CD4-positive, alpha-beta T cell (primary cell): ENCODE data around the gene CPNE2. TPM values are rescaled to one million over a fixed set of nuclear protein-coding genes. Genes with fewer than 3 reads are reported as not detected.

Experiments
- ATAC-seq: fragments of 200-7000 bp; cut with Tn5 transposase; one replicate; pipeline ENCODE4 v1.10.0; 2022; ENCODE audit warnings: mild to moderate bottlenecking; ENCODE audit not compliant: poor library complexity
- CTCF ChIA-PET: fragments of 350-600 bp; sonication (Branson Sonifier 250); formaldehyde crosslinking; loops from one replicate; lab custom pipeline; 2021; ENCODE audit warnings: antibody characterized with exemption, inconsistent platforms; lab: Charles Lee
- POLR2A ChIA-PET: fragments of 350-600 bp; sonication (Branson Sonifier 250); formaldehyde crosslinking; loops from one replicate; lab custom pipeline; 2021; ENCODE audit warnings: antibody characterized with exemption, inconsistent platforms; lab: Charles Lee
- DNase-seq, 14 experiments: peaks; one replicate each; pipeline ENCODE4 v3.0.0-alpha.2; 2013 to 2020; ENCODE audit warnings: mixed read lengths in 2 of 14
- H3K27ac ChIP-seq, 2 donors: one replicate each; pipeline versions ENCODE4 v1.5.1 to v1.7.0; 2013; ENCODE audit warnings: low read length in 2 of 2, low read depth in 1 of 2, mild to moderate bottlenecking in 1 of 2
- H3K27me3 ChIP-seq, 2 experiments: 1 replicate in 1 of 2; 2 replicates in 1 of 2; pipeline versions ENCODE4 v1.6.1 to v1.7.0; 2013; ENCODE audit warnings: low read length in 2 of 2, control low read depth in 1 of 2, mild to moderate bottlenecking in 1 of 2, moderate library complexity in 1 of 2; ENCODE audit not compliant: insufficient read depth in 2 of 2, control insufficient read depth in 1 of 2
- H3K36me3 ChIP-seq: one replicate; pipeline ENCODE4 v1.6.1; 2013; ENCODE audit warnings: low read length, control low read depth; ENCODE audit not compliant: insufficient read depth
- H3K4me1 ChIP-seq: one replicate; pipeline ENCODE4 v1.6.1; 2013; ENCODE audit warnings: low read length, control low read depth; ENCODE audit not compliant: insufficient read depth
- H3K4me3 ChIP-seq: one replicate; pipeline ENCODE4 v1.5.1; 2013; ENCODE audit warnings: mild to moderate bottlenecking, low read length, moderate library complexity
- H3K9me3 ChIP-seq, 2 experiments: 1 replicate in 1 of 2; 2 replicates in 1 of 2; pipeline versions ENCODE4 v1.6.1 to v1.7.0; 2013; ENCODE audit warnings: low read length in 2 of 2, mild to moderate bottlenecking in 2 of 2, control low read depth in 1 of 2, moderate library complexity in 1 of 2; ENCODE audit not compliant: control insufficient read depth in 1 of 2, insufficient read depth in 1 of 2
- H3K27ac Mint-ChIP-seq: one replicate; pipeline ENCODE4 v1.8.0; 2020; ENCODE audit warnings: mixed read lengths
- H3K27me3 Mint-ChIP-seq: one replicate; pipeline ENCODE4 v1.8.0; 2021; ENCODE audit warnings: mixed read lengths
- H3K36me3 Mint-ChIP-seq: one replicate; pipeline ENCODE4 v1.8.0; 2021; ENCODE audit warnings: low read depth, mixed read lengths
- H3K4me1 Mint-ChIP-seq: one replicate; pipeline ENCODE4 v1.8.0; 2021; ENCODE audit warnings: low read depth, mixed read lengths
- H3K4me3 Mint-ChIP-seq: one replicate; pipeline ENCODE4 v1.8.0; 2020; ENCODE audit warnings: mild to moderate bottlenecking, mixed read lengths
- H3K9me3 Mint-ChIP-seq: one replicate; pipeline ENCODE4 v1.8.0; 2020; ENCODE audit warnings: mixed read lengths
- CTCF ChIP-seq: fragments of 200-600 bp; IDR thresholded peaks from one replicate; pipeline ENCODE4 v1.8.0; 2022; ENCODE audit warnings: antibody characterized with exemption, mild to moderate bottlenecking
- intact Hi-C, 2 experiments: fragments of 100-400 bp; cut with DNase I in 1 of 2; cut with micrococcal nuclease in 1 of 2; formaldehyde crosslinking; loops; one replicate each; pipeline versions ENCODE4 v1.15.1 to v1.9.0; 2023 to 2025; cut with DNase I, micrococcal nuclease
- total RNA-seq, 174 experiments: library from RNA in 2 of 174; stranded (reverse) in 2 of 174; gene quantifications; one replicate each; pipeline ENCODE4 v1.2.3 and lab custom pipeline; 2021 to 2026

Gene CPNE2
- total RNA-seq, 2 experiments from 2014 or later = 2.2 to 3.5 TPM

- Mint-ChIP-seq H3K27ac (peak overlapping the region; percentile 90), H3K4me1 (peaks cover 43% of the 10 kb centered on the region), H3K9me3 (no peaks in the 10 kb centered on the region), H3K27me3 (no peaks in the 10 kb centered on the region), H3K36me3 (peaks cover 23% of the 10 kb centered on the region), H3K4me3 (peak overlapping the region; percentile 94)
- CTCF ChIA-PET = interaction anchor here (1.2 kb wide), 1 partner anchor 100 kb away, joined by 3 read pairs; no protein-coding TSS in a partner anchor
- DNase-seq (no peak), ATAC-seq (no peak)
- Histone ChIP-seq H3K27me3 (no peaks in the 10 kb centered on the region), H3K36me3 (no peaks in the 10 kb centered on the region), H3K4me1 (peaks cover 25% of the 10 kb centered on the region), H3K27ac (no peak overlapping the region), H3K4me3 (no peak overlapping the region), H3K9me3 (no peaks in the 10 kb centered on the region)
- TF ChIP-seq CTCF = no peak
- POLR2A ChIA-PET = no interaction called here
- intact Hi-C loops = loop anchor here in 1 of 2 experiments (10.0 kb wide), 1 partner anchor 249 kb away; the partner anchor contains the start of gene HERPUD1
Measured at GRCh38 chr16:57184113-57184512, 91.7 kb downstream of the CPNE2 start.

- peaks cover 25% of the 10 kb centered on the region for H3K4me1 ChIP-seq
- H3K4me3 ChIP-seq = peak overlapping the region; percentile 96
- no peaks in the 10 kb centered on the region for H3K27me3 ChIP-seq
- H3K36me3 Mint-ChIP-seq = peaks cover 23% of the 10 kb centered on the region
- H3K27ac Mint-ChIP-seq = peak overlapping the region; percentile 90
- CTCF ChIA-PET = no interaction called here
- no peaks in the 10 kb centered on the region for H3K9me3 Mint-ChIP-seq
- no peak for ATAC-seq
- POLR2A ChIA-PET = interaction anchor here (0.9 to 3.5 kb wide), 11 partner anchors 10 to 352 kb away, joined by 4 to 19 read pairs (median 6); partner anchors contain the start of genes ARL2BP, CCDC102A, CPNE2 and HERPUD1
- H3K9me3 ChIP-seq = no peaks in the 10 kb centered on the region
- no peak for TF ChIP-seq CTCF
- peak overlapping the region; percentile 94 for H3K4me3 Mint-ChIP-seq
- intact Hi-C loops = loop anchor here (5.0 to 10.0 kb wide), 8 partner anchors 57 to 942 kb away; partner anchors contain the start of genes CFAP20 (in 1 of the 2), CIAPIN1 (in 1 of the 2), COQ9 (in 1 of the 2) and HERPUD1 (in 1 of the 2)
- H3K4me1 Mint-ChIP-seq = peaks cover 46% of the 10 kb centered on the region
- no peak for DNase-seq
- no peaks in the 10 kb centered on the region for H3K36me3 ChIP-seq
- peak overlapping the region; percentile 86 to 92 for H3K27ac ChIP-seq
- H3K27me3 Mint-ChIP-seq = no peaks in the 10 kb centered on the region
Measured at GRCh38 chr16:57184887-57185445, 92.6 kb downstream of the CPNE2 start.

GRCh38 chr16:57185446-57185944 lies 93.1 kb downstream of the CPNE2 start:
- no peaks in the 10 kb centered on the region for H3K27me3 Mint-ChIP-seq
- Histone ChIP-seq H3K27ac (peak overlapping the region; percentile 86 to 92), H3K4me3 (peak overlapping the region; percentile 96), H3K4me1 (peaks cover 25% of the 10 kb centered on the region), H3K9me3 (no peaks in the 10 kb centered on the region), H3K27me3 (no peaks in the 10 kb centered on the region), H3K36me3 (no peaks in the 10 kb centered on the region)
- ChIA-PET POLR2A (interaction anchor here (0.6 to 3.5 kb wide), 33 partner anchors 9 to 1443 kb away, joined by 3 to 19 read pairs (median 4); partner anchors contain the start of genes ARL2BP, CCDC102A, CIAPIN1 and COQ9), CTCF (interaction anchor here (1.0 kb wide), 1 partner anchor 101 kb away, joined by 7 read pairs; no protein-coding TSS in a partner anchor)
- H3K9me3 Mint-ChIP-seq = no peaks in the 10 kb centered on the region
- intact Hi-C loops = loop anchor here (5.0 to 10.0 kb wide), 8 partner anchors 57 to 942 kb away; partner anchors contain the start of genes CFAP20 (in 1 of the 2), CIAPIN1 (in 1 of the 2), COQ9 (in 1 of the 2) and HERPUD1 (in 1 of the 2)
- DNase-seq (peak in 7 of 14 experiments; percentile 6 to 72 (median 26)), ATAC-seq (peak; percentile 9)
- peaks cover 23% of the 10 kb centered on the region for H3K36me3 Mint-ChIP-seq
- H3K4me3 Mint-ChIP-seq = peak overlapping the region; percentile 94
- H3K27ac Mint-ChIP-seq = peak overlapping the region; percentile 90
- TF ChIP-seq CTCF = no peak
- H3K4me1 Mint-ChIP-seq = peaks cover 48% of the 10 kb centered on the region
